Hepatocyte (in vitro differentiated cells): Measurements from ENCODE around the gene MYNN. TPM values are rescaled to one million over a fixed set of nuclear protein-coding genes. Genes with fewer than 3 reads are reported as not detected.

Source experiments
- DNase-seq: peaks from one replicate; pipeline ENCODE4 v3.0.0-alpha.2; 2016; ENCODE audit warnings: low spot score
- H2AFZ ChIP-seq: fragments of 200-600 bp; sonication (generic); 2 replicates; pipeline ENCODE4 v1.6.0; 2016; ENCODE audit warnings: antibody characterized with exemption, mild to moderate bottlenecking
- H3K27ac ChIP-seq: fragments of 200-600 bp; sonication (generic); 2 replicates; pipeline ENCODE4 v1.5.1; 2016; ENCODE audit warnings: mild to moderate bottlenecking
- H3K27me3 ChIP-seq: fragments of 200-600 bp; sonication (generic); 2 replicates; pipeline ENCODE4 v1.6.1; 2016
- H3K36me3 ChIP-seq: fragments of 200-600 bp; sonication (generic); replicated peaks from 2 replicates; pipeline ENCODE4 v1.5.1; 2016; ENCODE audit warnings: low read depth; ENCODE audit not compliant: insufficient read depth
- H3K4me1 ChIP-seq: fragments of 200-600 bp; sonication (generic); 2 replicates; pipeline ENCODE4 v1.5.1; 2016; ENCODE audit warnings: mild to moderate bottlenecking, moderate library complexity; ENCODE audit not compliant: insufficient read depth
- H3K4me2 ChIP-seq: fragments of 200-600 bp; sonication (generic); 2 replicates; pipeline ENCODE4 v1.6.0; 2016
- H3K4me3 ChIP-seq: fragments of 200-600 bp; sonication (generic); 2 replicates; pipeline ENCODE4 v1.5.1; 2016; ENCODE audit warnings: mild to moderate bottlenecking
- H3K79me2 ChIP-seq: fragments of 200-600 bp; sonication (generic); 2 replicates; pipeline ENCODE4 v1.6.0; 2017; ENCODE audit warnings: mild to moderate bottlenecking
- H3K9me2 ChIP-seq: fragments of 200-600 bp; sonication (generic); replicated peaks from 2 replicates; pipeline ENCODE4 v1.6.0; 2017; ENCODE audit warnings: mild to moderate bottlenecking; ENCODE audit not compliant: insufficient read depth
- H3K9me3 ChIP-seq: fragments of 200-600 bp; sonication (generic); 2 replicates; pipeline ENCODE4 v1.5.1; 2016; ENCODE audit warnings: low read depth, mild to moderate bottlenecking
- H4K20me1 ChIP-seq: fragments of 200-600 bp; sonication (generic); 2 replicates; pipeline ENCODE4 v1.6.0; 2016; ENCODE audit warnings: mild to moderate bottlenecking; ENCODE audit not compliant: insufficient read depth, poor library complexity, severe bottlenecking
- CTCF ChIP-seq: fragments of 200-600 bp; sonication (generic); IDR thresholded peaks from 2 replicates; pipeline ENCODE4 v1.5.1; 2016; ENCODE audit warnings: antibody characterized with exemption, mild to moderate bottlenecking; ENCODE audit not compliant: poor library complexity
- EZH2 ChIP-seq: fragments of 200-600 bp; sonication (generic); IDR thresholded peaks from 2 replicates; pipeline ENCODE4 v1.6.1; 2016; ENCODE audit warnings: antibody characterized with exemption, mild to moderate bottlenecking, borderline replicate concordance
- EZH2phosphoT487 ChIP-seq: fragments of 200-600 bp; sonication (generic); IDR thresholded peaks from one replicate; pipeline ENCODE4 v1.6.1; 2018; ENCODE audit warnings: antibody characterized with exemption, mild to moderate bottlenecking, low read depth, moderate library complexity; ENCODE audit not compliant: unreplicated experiment, severe bottlenecking
- WGBS: methylation state at CpG from one replicate; pipeline ENCODE4 v1.1.6; 2016; ENCODE audit warnings: low lambda C conversion rate; ENCODE audit errors: missing lambda C conversion rate; 5-methylcytosine and 5-hydroxymethylcytosine counted together
- polyA plus RNA-seq: library from polyadenylated mRNA; unstranded; fragments of >200 nt; fragmentation: Nextera tagmentation; extraction: Ambion mirVana; gene quantifications from 2 replicates; pipeline ENCODE4 v1.2.1, GENCODE V29; 2016
- total RNA-seq: library from RNA; depleted of rRNA; stranded (reverse); fragments of >200 nt; gene quantifications from 2 replicates; pipeline ENCODE4 v1.2.3, GENCODE V29; 2014

MYNN gene
- total and polyA plus RNA-seq, 2 experiments from 2014 or later: 6.8 to 19.7 TPM

GRCh38 chr3:169760479-169760878 lies 12.7 kb upstream of the MYNN start:
- H3K4me3 ChIP-seq: no peak overlapping the region
- no peak for DNase-seq
- H3K9me3 ChIP-seq: no peaks in the 10 kb centered on the region
- no peak overlapping the region for H2AFZ ChIP-seq
- TF ChIP-seq CTCF (no peak), EZH2 (no peak), EZH2phosphoT487 (no peak)
- H4K20me1 ChIP-seq: no peaks in the 10 kb centered on the region
- H3K9me2 ChIP-seq: no peaks in the 10 kb centered on the region
- no peaks in the 10 kb centered on the region for H3K27me3 ChIP-seq
- no peak overlapping the region for H3K27ac ChIP-seq
- no peaks in the 10 kb centered on the region for H3K4me1 ChIP-seq
- H3K4me2 ChIP-seq: no peak overlapping the region
- no peaks in the 10 kb centered on the region for H3K79me2 ChIP-seq
- WGBS: 89% methylated on average over 4 of the region's 4 CpGs
- H3K36me3 ChIP-seq: no peaks in the 10 kb centered on the region

GRCh38 chr3:169764312-169764881 lies 8.8 kb upstream of the MYNN start:
- TF ChIP-seq CTCF: no peak
- TF ChIP-seq EZH2phosphoT487: no peak
- no peak for TF ChIP-seq EZH2
- DNase-seq: peak; percentile 46
- Histone ChIP-seq H3K36me3 (no peaks in the 10 kb centered on the region), H3K4me2 (peak overlapping the region; percentile 87), H3K4me3 (peak overlapping the region; percentile 49), H3K9me3 (no peaks in the 10 kb centered on the region), H4K20me1 (no peaks in the 10 kb centered on the region), H3K79me2 (no peaks in the 10 kb centered on the region), H3K27me3 (no peaks in the 10 kb centered on the region), H3K27ac (peak overlapping the region; percentile 96), H3K4me1 (no peaks in the 10 kb centered on the region), H2AFZ (peak overlapping the region; percentile 62), H3K9me2 (no peaks in the 10 kb centered on the region)
- 19% methylated on average over 40 of the region's 46 CpGs for WGBS

- no peaks in the 10 kb centered on the region for H4K20me1 ChIP-seq
- no peaks in the 10 kb centered on the region for H3K9me2 ChIP-seq
- no peaks in the 10 kb centered on the region for H3K36me3 ChIP-seq
- peak within 1 kb of the TSS; percentile 78 for H2AFZ ChIP-seq
- H3K4me3 ChIP-seq: peak within 1 kb of the TSS; percentile 49
- WGBS: 23% methylated on average over 38 of the region's 42 CpGs
- DNase-seq: peak; percentile 94
- peak within 1 kb of the TSS; percentile 96 for H3K27ac ChIP-seq
- no peaks in the 10 kb centered on the region for H3K79me2 ChIP-seq
- TF ChIP-seq EZH2phosphoT487 (no peak), CTCF (no peak), EZH2 (no peak)
- peak within 1 kb of the TSS; percentile 87 for H3K4me2 ChIP-seq
- H3K4me1 ChIP-seq: no peaks in the 10 kb centered on the region
- no peaks in the 10 kb centered on the region for H3K9me3 ChIP-seq
- H3K27me3 ChIP-seq: no peaks in the 10 kb centered on the region
Observed at GRCh38 chr3:169764882-169765612, 8.1 kb upstream of the MYNN start, which contains the start of gene TERC. TERC (minus strand) TSS chr3:169765060.
